Measurements from ENCODE around the gene NPHS1. TPM values are rescaled to one million over a fixed set of nuclear protein-coding genes. Genes with fewer than 3 reads are reported as not detected.

NPHS1 gene
- total and polyA plus RNA-seq, 2 of the 8 experiments (the other 6 are each of a cell fraction or from before 2014, with no cell fraction given): 1.3 to 1.4 TPM

DNA sequence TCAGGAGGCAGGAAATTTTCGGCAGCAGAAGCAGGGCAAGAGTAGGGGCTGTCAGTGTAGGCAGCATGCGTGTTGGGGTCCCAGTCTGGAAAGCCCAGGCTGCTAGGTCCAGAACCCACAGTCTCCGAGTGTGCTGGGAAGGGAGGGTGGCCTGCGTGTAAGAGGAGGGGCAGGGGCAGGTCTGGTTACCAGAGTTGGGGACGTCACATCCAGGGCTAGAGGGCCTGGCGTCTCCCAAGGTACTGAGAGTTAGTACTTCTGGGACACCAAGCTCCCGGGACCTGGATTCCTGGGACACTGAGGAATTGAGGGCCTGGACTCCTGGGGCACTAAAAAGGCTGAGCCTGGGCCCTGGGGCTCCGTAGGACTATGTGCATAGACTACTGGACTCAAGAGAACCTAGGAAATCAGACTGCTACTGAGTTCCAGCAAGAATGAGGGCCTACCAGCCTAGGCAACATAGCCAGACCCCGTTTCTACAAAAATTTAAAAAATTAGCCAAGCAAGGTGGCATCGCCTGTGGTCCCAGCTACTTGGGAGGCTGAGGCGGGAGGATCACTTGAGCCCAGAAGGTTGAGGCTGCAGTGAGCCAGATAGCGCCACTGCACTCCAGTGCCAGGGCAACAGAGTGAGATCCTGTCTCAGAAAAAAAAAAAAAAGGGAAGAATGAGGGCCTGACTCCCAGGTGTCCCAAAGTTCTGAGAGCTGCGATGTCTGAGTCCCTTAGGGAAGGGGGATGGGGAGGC, 45.6 kb upstream of the NPHS1 start:
- Histone ChIP-seq H3K27me3 (replicated peaks in 1 of 4; ENCODE audit: control insufficient read depth in 3 of 4, extremely low read depth in 1 of 4, insufficient read depth in 3 of 4, low read length in 3 of 4) (no peaks in the 10 kb centered on the region), H4K20me1 (replicated peaks in 1 of 2; ENCODE audit: control insufficient read depth in 1 of 2, insufficient read depth in 2 of 2, low read length in 2 of 2) (peaks cover 0 to 3% of the 10 kb centered on the region in 2 experiments), H3K9ac (replicated peaks in 1 of 4; ENCODE audit: extremely low read depth in 1 of 4, low read depth in 3 of 4, low read length in 3 of 4) (no peak overlapping the region), H4K91ac (replicated peaks; ENCODE audit: insufficient read length, low read length) (no peak overlapping the region), H3K23me2 (ENCODE audit: low read depth, low read length) (peaks cover 7% of the 10 kb centered on the region), H2BK15ac (ENCODE audit: low read length) (no peak overlapping the region), H3K4me2 (ENCODE audit: insufficient read depth in 1 of 2, low read depth in 2 of 2, low read length in 2 of 2) (peak overlapping the region; percentile 68 to 89), H2AFZ (ENCODE audit: low read length) (no peak overlapping the region), H4K8ac (ENCODE audit: extremely low read depth, insufficient read depth, low read length) (no peak overlapping the region), H2BK120ac (replicated peaks; ENCODE audit: low read depth, low read length) (no peak overlapping the region), H3K4ac (replicated peaks; ENCODE audit: insufficient read length, low read depth, low read length) (no peak overlapping the region), H3K36me3 (ENCODE audit: control insufficient read depth in 2 of 4, insufficient read depth in 4 of 4, low read length in 3 of 4) (peaks cover 10 to 41% (median 17%) of the 10 kb centered on the region in 4 experiments), H3K23ac (ENCODE audit: insufficient read length) (no peak overlapping the region), H3K79me1 (ENCODE audit: low read depth, low read length) (no peaks in the 10 kb centered on the region; the same call in 1 of the 2 replicates), H2BK20ac (ENCODE audit: low read length) (no peak overlapping the region), H2BK12ac (ENCODE audit: low read depth, low read length) (no peak overlapping the region), H2BK5ac (ENCODE audit: low read depth, low read length) (0 out of 2 replicates have a peak overlapping the region, but pooled peaks have one; percentile 35), H4K5ac (ENCODE audit: insufficient read length, low read depth, low read length) (no peak overlapping the region), H3K79me2 (ENCODE audit: control insufficient read depth in 1 of 2, insufficient read depth in 2 of 2, low read length in 2 of 2) (peaks cover 0 to 8% of the 10 kb centered on the region in 2 experiments; a peak in 1 of 4 replicates), H3K9me3 (ENCODE audit: insufficient read depth in 2 of 2, low read depth in 1 of 2, low read length in 1 of 2) (no peaks in the 10 kb centered on the region), H2AK5ac (ENCODE audit: low read depth, low read length) (no peak overlapping the region), H3K27ac (ENCODE audit: low read depth, low read length) (no peak overlapping the region), H3K56ac (replicated peaks; ENCODE audit: insufficient read length, low read depth, low read length) (no peak overlapping the region), H3K4me1 (replicated peaks in 1 of 4; ENCODE audit: control insufficient read depth in 3 of 4, insufficient read depth in 4 of 4, low read length in 3 of 4) (peaks cover 0 to 12% (median 6%) of the 10 kb centered on the region in 4 experiments; a peak in 6 of 7 replicates), H3K14ac (ENCODE audit: insufficient read length) (no peak overlapping the region), H3K4me3 (ENCODE audit: extremely low read depth in 1 of 4, insufficient read depth in 2 of 4, low read depth in 3 of 4, low read length in 4 of 4) (peak overlapping the region in 3 of 4 experiments; percentile 88 to 94 (median 92); a peak in 4 of 8 replicates), H3K18ac (ENCODE audit: extremely low read depth, low read length) (no peak overlapping the region)
- ChIA-PET POLR2A (ENCODE audit: partially characterized antibody) (interaction anchor here (1.4 to 1.5 kb wide), 2 partner anchors 14 to 389 kb away, joined by 3 to 4 read pairs; no protein-coding TSS in a partner anchor), CTCF (ENCODE audit: partially characterized antibody) (interaction anchor here (0.9 kb wide), 1 partner anchor 12 kb away, joined by 3 read pairs; no protein-coding TSS in a partner anchor)
- DNase-seq (ENCODE audit: low read depth in 1 of 2, low spot score in 2 of 2) (no peak), FAIRE-seq (no peak)
- TF ChIP-seq, protein P1, sequence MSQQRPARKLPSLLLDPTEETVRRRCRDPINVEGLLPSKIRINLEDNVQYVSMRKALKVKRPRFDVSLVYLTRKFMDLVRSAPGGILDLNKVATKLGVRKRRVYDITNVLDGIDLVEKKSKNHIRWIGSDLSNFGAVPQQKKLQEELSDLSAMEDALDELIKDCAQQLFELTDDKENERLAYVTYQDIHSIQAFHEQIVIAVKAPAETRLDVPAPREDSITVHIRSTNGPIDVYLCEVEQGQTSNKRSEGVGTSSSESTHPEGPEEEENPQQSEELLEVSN (IDR thresholded peaks at IDR 0.05): no peak
- TF ChIP-seq, protein P2, sequence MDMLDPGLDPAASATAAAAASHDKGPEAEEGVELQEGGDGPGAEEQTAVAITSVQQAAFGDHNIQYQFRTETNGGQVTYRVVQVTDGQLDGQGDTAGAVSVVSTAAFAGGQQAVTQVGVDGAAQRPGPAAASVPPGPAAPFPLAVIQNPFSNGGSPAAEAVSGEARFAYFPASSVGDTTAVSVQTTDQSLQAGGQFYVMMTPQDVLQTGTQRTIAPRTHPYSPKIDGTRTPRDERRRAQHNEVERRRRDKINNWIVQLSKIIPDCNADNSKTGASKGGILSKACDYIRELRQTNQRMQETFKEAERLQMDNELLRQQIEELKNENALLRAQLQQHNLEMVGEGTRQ (IDR thresholded peaks at IDR 0.05; ENCODE audit: low read length): no peak
- 92% methylated on average over 10 of the region's 13 CpGs; no CpG with 5 or more reads in 1 of the 2 experiments for WGBS, 2 experiments (ENCODE audit: extremely low coverage in 1 of 2, insufficient coverage in 1 of 2, insufficient read length in 1 of 2, insufficient replicate concordance in 2 of 2, low coverage in 1 of 2, low lambda C conversion rate in 2 of 2, missing lambda C conversion rate in 1 of 2)
